Measurements from ENCODE around the gene PIK3C3.

DNA sequence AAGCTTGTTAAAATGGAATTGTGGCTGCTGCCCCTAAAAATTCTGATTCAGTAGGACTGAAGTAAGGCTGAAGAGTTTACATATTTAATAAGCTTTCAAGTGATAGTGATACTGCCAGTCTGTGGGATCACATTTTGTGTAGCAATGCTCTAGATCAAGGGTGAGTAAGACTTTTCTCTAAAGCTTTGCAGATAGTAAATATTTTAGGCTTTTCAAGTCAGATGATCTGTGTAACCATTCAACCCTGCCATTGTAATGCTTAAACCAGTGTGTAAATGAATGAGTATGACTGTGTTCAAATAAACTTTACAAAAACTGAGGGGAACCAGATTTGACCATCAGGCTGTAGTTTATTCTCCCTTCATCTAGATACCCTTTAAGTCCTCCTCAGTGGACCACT lies 92.7 kb downstream of the PIK3C3 start:
- TF ChIP-seq, protein P1, sequence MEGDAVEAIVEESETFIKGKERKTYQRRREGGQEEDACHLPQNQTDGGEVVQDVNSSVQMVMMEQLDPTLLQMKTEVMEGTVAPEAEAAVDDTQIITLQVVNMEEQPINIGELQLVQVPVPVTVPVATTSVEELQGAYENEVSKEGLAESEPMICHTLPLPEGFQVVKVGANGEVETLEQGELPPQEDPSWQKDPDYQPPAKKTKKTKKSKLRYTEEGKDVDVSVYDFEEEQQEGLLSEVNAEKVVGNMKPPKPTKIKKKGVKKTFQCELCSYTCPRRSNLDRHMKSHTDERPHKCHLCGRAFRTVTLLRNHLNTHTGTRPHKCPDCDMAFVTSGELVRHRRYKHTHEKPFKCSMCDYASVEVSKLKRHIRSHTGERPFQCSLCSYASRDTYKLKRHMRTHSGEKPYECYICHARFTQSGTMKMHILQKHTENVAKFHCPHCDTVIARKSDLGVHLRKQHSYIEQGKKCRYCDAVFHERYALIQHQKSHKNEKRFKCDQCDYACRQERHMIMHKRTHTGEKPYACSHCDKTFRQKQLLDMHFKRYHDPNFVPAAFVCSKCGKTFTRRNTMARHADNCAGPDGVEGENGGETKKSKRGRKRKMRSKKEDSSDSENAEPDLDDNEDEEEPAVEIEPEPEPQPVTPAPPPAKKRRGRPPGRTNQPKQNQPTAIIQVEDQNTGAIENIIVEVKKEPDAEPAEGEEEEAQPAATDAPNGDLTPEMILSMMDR (IDR thresholded peaks at IDR 0.05) = no peak
- no peak for TF ChIP-seq POLR2A (IDR thresholded peaks at IDR 0.05)
